K562 (cell line): ENCODE results near the gene ASS1. TPM values are rescaled to one million over a fixed set of nuclear protein-coding genes. Genes with fewer than 3 reads are reported as not detected.

Experiments
- BDP1 ChIP-seq: IDR thresholded peaks from 3 replicates; pipeline ENCODE4 v1.6.1; 2011; ENCODE audit not compliant: insufficient read length, insufficient read depth
- COPS2 ChIP-seq: fragments of 450-650 bp; conservative IDR thresholded peaks from 2 replicates; pipeline ENCODE4 v1.6.1; 2016; ENCODE audit warnings: mild to moderate bottlenecking, moderate library complexity
- ELK1 ChIP-seq: sonication (generic); formaldehyde crosslinking; IDR thresholded peaks from 2 replicates; pipeline ENCODE4 v1.8.1; 2022; ENCODE audit warnings: missing genetic modification reagents
- HMGXB4 ChIP-seq: sonication (generic); formaldehyde crosslinking; IDR thresholded peaks from 2 replicates; pipeline ENCODE4 v1.8.1; 2023; ENCODE audit warnings: mild to moderate bottlenecking, missing genetic modification reagents
- STAT6 ChIP-seq: sonication (generic); formaldehyde crosslinking; IDR thresholded peaks from 2 replicates; pipeline ENCODE4 v1.8.1; 2023; ENCODE audit warnings: mild to moderate bottlenecking, missing genetic modification reagents
- ZEB2 ChIP-seq: fragments of 450-650 bp; IDR thresholded peaks from 2 replicates; pipeline ENCODE4 v1.6.1; 2016
- ZHX1 ChIP-seq: fragments of 150-350 bp; conservative IDR thresholded peaks from 2 replicates; pipeline ENCODE4 v1.6.1; 2014; ENCODE audit warnings: low read length
- ZKSCAN3 ChIP-seq: fragments of 250-450 bp; sonication (Bioruptor Pico); IDR thresholded peaks from 2 replicates; pipeline ENCODE4 v1.4.0; 2020
- ZNF407 ChIP-seq: fragments of 450-650 bp; IDR thresholded peaks from 2 replicates; pipeline ENCODE4 v1.6.1; 2016; ENCODE audit warnings: low read depth
- ZNF778 ChIP-seq: fragments of 450-650 bp; formaldehyde crosslinking; IDR thresholded peaks from 2 replicates; pipeline ENCODE4 v1.4.0; 2020; ENCODE audit warnings: mild to moderate bottlenecking, moderate library complexity
- polyA plus RNA-seq, 8 experiments: library from polyadenylated mRNA; depleted of rRNA in 4 of 8; stranded (reverse) in 5 of 8; unstranded in 3 of 8; fragments of >200 nt; fragmentation: Nextera tagmentation in 2 of 8; fragmentation: Illumina TruSeq in 1 of 8; extraction: Ambion mirVana in 2 of 8; extraction: Trizol in 1 of 8; gene quantifications; 2 replicates each; pipeline versions ENCODE4 v1.2.1 to v1.2.3, GENCODE V29; 2011 to 2014; ENCODE audit warnings: inconsistent platforms in 1 of 8, missing spikeins in 1 of 8
- total RNA-seq, 7 experiments: library from RNA; depleted of rRNA in 6 of 7; stranded (reverse); fragments of >200 nt in 6 of 7; fragmentation: Illumina TruSeq in 2 of 7; extraction: Trizol in 2 of 7; gene quantifications; 2 replicates each; pipeline versions ENCODE4 v1.2.1 to v1.2.3, GENCODE V29; 2011 to 2021; ENCODE audit warnings: low replicate concordance in 1 of 7

ASS1 gene
- total and polyA plus RNA-seq, 9 of the 15 experiments (the other 6 are each of a cell fraction or from before 2014, with no cell fraction given) = 1.5 to 5.7 (median 3.7) TPM

GRCh38 chr9:130537346-130538050 lies 92.7 kb downstream of the ASS1 start (continued):
- TF ChIP-seq ZNF407 = no peak
- no peak for TF ChIP-seq STAT6 (CRISPR knock-in tag)
- no peak for TF ChIP-seq HMGXB4
- TF ChIP-seq ELK1 (CRISPR knock-in tag) = no peak
- no peak for TF ChIP-seq COPS2
- no peak for TF ChIP-seq ZHX1
- TF ChIP-seq BDP1 = no peak
- TF ChIP-seq ZKSCAN3 (CRISPR knock-in tag) = no peak
- no peak for TF ChIP-seq ZNF778 (CRISPR knock-in tag)
- TF ChIP-seq ZEB2 = peak; percentile 85; the same call in 1 of the 2 replicates
